ENCODE results near the gene CCDC89. TPM values are rescaled to one million over a fixed set of nuclear protein-coding genes. Genes with fewer than 3 reads are reported as not detected.
A peak's percentile ranks its signal among the peaks of the same experiment; 100 is the strongest.
"Not testable (repeated sequence)": the region's sequence is repeated elsewhere in the genome, so short reads cannot be mapped to it uniquely, and the experiment has no call there.

Gene CCDC89
- polyA plus RNA-seq, 1 donor = 2.8 TPM

DNA sequence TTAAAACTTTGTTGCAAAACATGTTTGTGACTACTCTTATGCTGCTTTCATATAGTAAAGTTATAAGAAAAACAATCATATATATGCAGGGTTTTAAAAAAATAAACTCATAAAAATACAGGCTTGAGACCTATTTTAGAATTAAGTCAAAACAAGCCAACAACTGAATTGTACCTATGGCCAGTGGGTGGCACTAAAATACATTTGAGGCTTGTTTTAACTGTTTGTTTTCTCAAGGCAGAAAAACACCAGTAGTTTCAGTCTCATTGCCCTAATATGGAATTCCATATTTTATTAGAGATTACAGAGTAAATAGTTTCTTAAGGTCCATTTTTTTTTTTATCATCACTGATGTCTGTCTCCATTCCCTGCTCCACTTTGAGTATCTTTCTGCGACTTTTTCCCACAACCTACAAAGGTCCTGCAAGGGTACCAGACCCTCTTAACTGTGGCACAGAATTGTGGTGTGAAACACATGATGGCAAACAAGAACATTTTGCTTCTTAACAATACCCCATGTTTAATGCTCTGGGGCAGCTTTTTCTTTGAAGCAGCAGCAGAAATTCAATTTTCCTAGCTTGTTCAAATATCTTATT, 8.5 kb upstream of the CCDC89 start:
- DNase-seq (ENCODE audit: low read depth) = peak; percentile 20

DNA sequence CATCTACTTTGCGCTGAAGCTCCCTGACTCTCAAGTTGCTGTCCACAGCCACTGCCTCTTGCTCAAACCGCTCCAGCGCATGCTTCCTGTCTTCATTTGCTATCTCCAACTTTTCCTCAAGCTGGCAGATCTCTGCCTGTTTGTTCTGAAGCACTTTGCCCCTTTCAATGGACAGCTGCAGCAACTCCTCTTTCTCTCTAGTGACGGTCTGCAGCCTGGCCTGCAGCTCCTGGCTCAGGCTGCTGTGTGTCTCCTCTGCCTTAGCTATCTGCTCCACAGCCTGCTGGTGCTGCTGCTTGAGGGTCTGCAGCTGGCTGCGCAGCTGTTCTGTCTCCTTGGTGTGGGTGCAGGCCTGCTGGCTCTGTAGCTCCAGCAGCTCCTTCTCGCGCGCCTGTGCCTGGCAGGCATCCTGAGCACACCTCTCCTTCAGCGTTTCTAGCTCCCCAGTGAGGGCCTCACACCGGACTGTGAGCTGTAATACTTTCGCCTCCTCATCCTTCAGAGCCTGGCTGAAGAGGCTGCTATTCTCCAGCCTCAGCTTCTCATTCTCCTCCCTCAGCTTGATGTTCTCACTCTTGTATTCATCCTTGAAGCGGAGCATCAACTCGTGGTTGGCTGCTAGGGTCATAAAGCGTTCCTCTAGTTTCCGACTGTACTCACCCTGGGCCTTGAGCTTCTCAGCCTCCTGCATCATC, 723 bp downstream of the CCDC89 start:
- peak; percentile 20 for DNase-seq (ENCODE audit: low read depth)

DNA sequence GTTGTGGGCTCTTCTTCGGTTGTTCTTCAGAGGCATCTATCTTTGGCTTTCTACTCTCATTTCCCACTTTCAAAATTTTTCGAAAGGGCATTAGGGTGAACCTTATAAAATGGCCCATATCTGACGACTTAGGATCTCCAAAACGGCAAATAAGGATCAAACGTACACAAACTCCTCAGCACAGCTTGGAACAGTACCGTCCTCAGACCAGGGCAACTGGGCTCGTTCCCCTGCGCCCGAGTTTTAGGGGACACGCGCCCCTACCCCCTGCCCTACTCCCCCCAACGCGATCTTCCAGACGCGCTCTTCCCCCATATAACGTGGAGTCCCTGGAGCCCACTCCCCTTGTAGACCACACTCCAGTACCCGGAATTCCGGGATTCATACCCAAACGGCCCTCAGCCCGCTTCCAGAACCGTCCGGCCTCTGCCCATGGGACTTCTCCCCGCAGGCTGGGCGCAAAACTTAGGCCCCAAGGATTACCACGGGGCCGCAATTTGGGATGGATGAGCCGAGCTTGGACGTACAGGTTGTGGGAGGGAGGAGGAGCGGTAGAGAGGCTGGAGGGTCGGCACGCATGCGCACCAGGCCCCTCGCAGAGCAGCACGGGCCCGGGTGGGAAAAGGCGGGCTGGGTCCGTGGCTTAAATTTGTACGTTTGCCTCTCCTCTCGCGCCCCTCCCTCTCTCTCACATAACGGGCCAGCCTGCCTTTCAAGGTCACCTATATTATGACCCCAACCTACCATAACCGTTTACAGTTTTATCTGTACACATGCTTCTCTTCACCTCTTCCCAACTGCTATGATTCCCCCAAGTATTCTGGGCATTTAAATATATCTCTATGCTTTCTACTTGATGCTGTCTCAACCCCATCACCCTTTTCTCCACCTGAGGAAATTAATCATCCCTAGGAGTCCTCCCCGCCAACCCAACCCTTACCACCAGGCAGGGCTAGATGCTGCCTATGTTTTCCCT, 3.4 kb downstream of the CCDC89 start:
- peak; percentile 25 for DNase-seq (ENCODE audit: low read depth)

DNA sequence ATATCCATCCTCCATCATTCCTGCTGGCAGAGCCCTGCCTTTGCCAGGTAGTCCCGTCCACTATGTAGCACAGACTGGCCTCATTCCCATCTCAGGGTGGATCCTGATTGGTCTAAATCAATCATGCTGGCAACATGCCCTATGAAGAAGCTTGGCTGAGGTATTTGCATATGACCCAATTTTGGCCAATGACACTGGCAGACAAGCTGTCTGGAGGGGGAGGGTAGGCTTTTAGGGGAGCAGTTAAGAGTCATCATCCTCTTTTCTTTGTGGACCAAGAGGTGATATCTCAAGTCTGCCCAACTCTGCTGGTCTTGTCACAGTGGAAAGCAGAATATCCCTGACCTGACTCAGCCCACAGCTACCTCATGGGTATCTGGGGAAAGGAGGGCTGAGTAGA, 5.1 kb downstream of the CCDC89 start:
- DNase-seq (ENCODE audit: low read depth) = no peak

DNA sequence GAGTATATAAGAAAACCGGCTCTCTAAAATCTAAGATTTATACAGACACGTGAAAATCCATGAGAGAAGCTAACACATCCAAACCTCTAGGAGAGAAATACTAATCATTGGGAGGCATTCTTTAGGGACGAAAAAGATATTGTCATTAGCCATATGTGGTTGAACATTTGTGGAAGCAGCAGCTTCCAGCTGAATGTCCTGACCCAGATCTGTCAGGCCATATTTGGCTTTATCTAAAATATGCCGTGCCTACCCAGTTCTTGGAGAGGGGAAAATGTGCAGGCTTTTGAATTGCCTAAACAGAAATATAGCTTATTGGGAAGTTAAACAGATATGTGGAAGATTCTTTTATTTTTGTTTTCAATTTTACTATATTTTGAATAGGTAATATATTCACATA, 6.4 kb downstream of the CCDC89 start:
- no peak for DNase-seq (ENCODE audit: low read depth)

DNA sequence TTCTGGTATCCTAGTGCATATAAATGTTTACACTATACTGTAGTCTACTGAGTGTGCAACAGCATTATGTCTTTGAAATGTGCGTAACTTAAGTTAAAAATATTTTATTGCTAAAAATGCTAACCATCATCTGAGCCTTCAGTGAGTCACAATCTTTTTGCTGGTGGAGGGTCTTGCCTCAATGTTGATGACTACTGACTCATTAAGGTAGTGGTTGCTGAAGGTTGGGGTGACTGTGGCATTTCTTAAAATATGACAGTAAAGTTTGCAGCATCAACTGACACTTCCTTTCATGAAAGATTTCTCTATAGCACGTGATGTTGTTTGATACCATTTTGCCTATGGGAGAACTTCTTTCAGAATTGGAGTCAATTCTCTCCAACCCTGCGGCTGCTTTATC, 12.6 kb downstream of the CCDC89 start:
- no peak for DNase-seq (ENCODE audit: low read depth)

DNA sequence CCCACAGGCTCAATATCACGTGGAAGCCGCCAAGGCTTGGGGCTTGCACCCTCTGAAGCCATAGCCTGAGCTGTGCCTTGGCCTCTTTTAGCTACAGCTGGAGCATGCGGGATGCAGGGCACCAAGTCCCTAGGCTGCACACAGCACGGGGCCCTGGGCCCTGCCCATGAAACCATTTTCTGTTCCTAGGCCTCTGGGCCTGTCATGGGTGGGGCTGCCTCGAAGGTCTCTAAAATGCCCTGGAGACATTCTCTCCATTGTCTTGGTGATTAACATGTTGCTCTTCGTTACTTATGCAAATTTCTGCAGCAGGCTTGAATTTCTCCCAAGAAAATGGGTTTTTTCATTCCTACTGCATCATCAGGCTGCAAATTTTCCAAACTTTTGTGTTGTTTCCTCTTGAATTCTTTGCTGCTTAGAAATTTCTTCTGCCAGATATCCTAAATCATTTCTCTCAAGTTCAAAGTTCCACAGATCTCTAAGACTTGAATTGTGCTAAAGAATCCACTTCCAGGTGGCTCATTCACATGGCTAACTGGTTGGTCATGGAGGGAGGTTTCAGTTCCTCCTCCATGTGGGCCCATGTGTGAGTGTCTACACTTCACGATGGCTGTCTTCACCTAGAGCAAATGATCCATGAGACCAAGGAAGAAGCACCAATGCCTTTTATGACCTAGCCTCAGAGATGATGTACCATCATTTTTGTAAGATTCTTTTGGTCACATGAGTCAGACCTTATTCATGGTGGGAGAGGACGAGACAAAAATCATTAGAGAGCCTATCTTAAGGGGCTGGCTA, 13.7 kb downstream of the CCDC89 start:
- DNase-seq (ENCODE audit: low read depth) = no peak

DNA sequence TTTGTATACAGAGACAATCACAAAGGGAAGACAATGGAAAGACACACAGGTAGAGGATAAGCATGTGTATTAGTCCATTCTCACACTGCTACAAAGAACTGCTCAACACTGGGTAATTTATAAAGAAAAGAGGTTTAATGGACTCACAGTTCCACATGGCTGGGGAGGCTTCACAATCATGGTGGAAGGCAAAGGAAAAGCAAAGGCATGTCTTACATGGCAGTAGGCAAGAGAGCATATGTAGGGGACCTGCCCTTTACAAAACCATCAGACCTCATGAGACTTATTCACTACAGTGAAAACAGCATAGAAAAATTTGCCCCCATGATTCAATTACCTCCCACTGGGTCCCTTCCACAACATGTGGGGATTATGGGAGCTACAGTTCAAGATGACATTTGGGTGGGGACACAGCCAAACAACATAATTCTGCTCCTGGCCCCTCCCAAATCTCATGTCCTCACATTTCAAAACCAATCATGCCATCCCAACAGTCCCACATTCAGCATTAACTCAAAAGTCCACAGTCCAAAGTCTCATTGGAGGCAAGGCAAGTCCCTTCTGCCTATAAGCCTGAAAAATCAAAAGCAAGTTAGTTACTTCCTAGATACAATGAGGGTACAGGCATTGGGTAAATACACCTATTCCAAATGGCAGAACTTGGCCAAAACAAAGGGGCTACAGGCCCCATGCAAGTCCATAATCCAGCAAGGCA, 14.9 kb downstream of the CCDC89 start:
- not testable (repeated sequence) for DNase-seq (ENCODE audit: low read depth)

- no peak for DNase-seq (ENCODE audit: low read depth)
Measured at GRCh38 chr11:85668157-85668556, 17.8 kb downstream of the CCDC89 start.

GRCh38 chr11:85666687-85667086, 19.3 kb downstream of the CCDC89 start:
- no peak for DNase-seq (ENCODE audit: low read depth)

DNA sequence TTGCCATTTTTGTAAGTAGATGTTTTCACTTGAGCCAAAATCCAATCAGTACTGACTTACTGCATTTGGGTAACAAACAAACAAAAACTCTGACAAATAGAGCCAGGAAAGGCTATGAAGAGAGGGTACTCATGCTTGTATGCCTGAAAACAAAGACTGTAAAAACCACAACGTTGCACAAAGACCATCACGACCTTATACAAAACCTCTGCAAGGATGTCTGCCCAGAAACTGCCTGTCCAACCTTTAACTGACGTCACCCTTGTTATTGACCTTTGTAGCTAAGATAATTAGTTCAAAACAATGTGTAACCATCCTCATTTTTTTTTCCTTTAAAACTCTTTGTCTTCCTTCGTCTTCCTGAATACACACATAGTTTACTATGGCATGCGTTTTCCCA, 20.3 kb downstream of the CCDC89 start:
- DNase-seq (ENCODE audit: low read depth) = no peak

GRCh38 chr11:85664615-85665481, 21.1 kb downstream of the CCDC89 start, which contains the start of gene CREBZF:
TSS of gene CREBZF (minus strand) at chr11:85665129. CDS start at chr11:85664875, 254 bp downstream.
- DNase-seq (ENCODE audit: low read depth) = peak; percentile 89

GRCh38 chr11:85663753-85664614, 22.0 kb downstream of the CCDC89 start:
- DNase-seq (ENCODE audit: low read depth) = peak; percentile 35

DNA sequence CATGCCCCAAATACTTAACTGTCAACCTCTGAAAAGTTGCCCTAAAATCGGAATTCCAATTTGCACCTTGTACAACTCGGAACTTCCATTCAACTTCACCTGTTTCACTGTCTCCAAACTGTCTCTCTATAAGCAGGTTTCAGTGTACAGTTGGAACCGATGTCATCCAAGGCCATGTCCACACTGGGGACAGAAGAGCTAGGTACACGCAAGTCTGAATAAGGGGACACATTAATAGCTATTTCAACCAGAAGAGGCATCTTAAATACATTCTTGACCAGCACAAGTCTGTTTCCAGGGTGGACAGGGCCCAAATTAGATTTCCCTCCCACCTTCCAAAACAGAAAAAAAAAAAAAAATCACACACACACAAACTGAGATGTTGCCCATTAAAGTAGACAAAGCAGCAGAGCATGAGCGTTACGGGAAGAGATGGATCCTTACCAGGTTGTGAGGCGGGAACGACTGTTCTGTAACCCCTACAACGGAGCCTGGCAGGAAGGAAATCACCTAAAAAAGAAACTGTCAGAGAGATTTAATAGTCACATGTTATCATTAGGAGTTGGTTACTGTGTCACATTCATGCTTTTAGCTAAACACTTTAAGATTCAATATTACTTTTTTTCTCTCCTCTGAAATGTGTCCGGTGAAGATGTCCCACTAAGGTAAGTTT, 22.8 kb downstream of the CCDC89 start:
- no peak for DNase-seq (ENCODE audit: low read depth)

DNA sequence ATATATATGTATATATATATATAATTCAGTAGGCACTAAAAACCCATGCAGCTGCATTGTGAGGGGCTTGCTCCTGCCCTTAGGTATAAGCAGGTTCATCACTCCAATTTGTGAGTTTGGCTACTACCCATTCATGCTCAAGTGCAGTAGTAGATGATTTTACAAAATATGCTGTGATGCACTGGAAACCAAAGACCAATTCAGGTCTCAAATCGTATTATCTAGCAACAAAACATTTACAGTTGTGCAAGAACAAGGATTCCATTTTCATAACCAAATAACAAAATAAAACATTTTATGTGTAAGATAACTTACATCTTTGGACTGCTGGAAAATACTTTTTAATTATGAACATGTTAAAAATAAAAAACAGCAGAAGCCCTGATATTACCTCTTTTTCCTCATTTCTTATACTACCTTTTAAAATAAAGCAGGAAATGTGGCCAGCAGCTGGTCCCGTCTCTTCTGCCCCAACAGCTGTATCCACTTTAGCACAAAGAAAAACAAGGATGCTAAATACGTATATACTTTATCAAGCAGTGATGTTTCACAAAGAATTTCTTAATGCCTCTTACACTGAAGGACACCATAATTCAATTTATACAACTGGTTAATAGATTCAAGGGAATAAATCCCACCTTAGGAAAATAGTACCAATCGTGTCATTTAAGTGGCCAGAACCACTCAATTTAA, 23.9 kb downstream of the CCDC89 start:
- no peak for DNase-seq (ENCODE audit: low read depth)

DNA sequence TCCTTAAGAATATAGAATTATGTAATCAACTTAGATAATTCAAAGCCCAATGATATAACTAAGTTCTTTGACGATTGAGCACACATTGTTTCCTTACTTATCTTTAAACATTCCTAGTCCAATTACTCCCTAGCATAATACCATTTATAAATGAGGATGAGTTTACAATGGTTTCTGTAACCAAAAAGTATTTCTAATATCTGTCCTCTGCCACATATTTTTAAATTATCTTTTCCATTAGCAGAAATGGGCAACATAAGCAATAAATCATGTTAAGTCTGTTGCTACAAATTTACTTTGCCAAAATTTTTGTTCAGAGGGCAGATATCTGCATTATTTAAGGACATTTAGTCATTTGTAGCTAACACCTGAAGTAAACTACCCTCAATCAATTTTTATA, 27.8 kb downstream of the CCDC89 start:
- no peak for DNase-seq (ENCODE audit: low read depth)

- DNase-seq (ENCODE audit: low read depth) = no peak
Measured at GRCh38 chr11:85656777-85657176, 29.2 kb downstream of the CCDC89 start.

- not testable (repeated sequence) for DNase-seq (ENCODE audit: low read depth)
Measured at GRCh38 chr11:85654343-85654742, 31.7 kb downstream of the CCDC89 start.

Measured in forelimb muscle (tissue), 1 donor.